Uterus (tissue), 4 donors: Measurements from ENCODE around the gene DGCR2. TPM values are rescaled to one million over a fixed set of nuclear protein-coding genes. Genes with fewer than 3 reads are reported as not detected.

Experiments used
- DNase-seq, 2 donors: peaks; one replicate each; pipeline ENCODE4 v3.0.0-alpha.2; 2019 to 2020
- H3K27ac ChIP-seq, 2 donors: fragments of 200-600 bp; sonication (generic); 1 replicate in 1 of 2; 2 replicates in 1 of 2; pipeline ENCODE4 v1.5.1; 2016 to 2018
- H3K27me3 ChIP-seq, 2 donors: fragments of 200-600 bp; sonication (generic); one replicate each; pipeline ENCODE4 v1.5.1; 2018 to 2019; ENCODE audit warnings: control low read depth in 1 of 2
- H3K36me3 ChIP-seq, 2 donors: fragments of 200-600 bp; sonication (generic); one replicate each; pipeline ENCODE4 v1.5.1; 2019; ENCODE audit warnings: control low read depth in 1 of 2
- H3K4me1 ChIP-seq, 2 donors: fragments of 200-600 bp; sonication (generic); one replicate each; pipeline ENCODE4 v1.5.1; 2018 to 2019; ENCODE audit warnings: control low read depth in 1 of 2
- H3K4me3 ChIP-seq, 2 donors: fragments of 200-600 bp; sonication (generic); 1 replicate in 1 of 2; 2 replicates in 1 of 2; pipeline ENCODE4 v1.5.1; 2018 to 2019; ENCODE audit warnings: mild to moderate bottlenecking in 1 of 2
- H3K9me3 ChIP-seq, 2 donors: fragments of 200-600 bp; sonication (generic); one replicate each; pipeline ENCODE4 v1.5.1; 2019; ENCODE audit warnings: control low read depth in 1 of 2
- POLR2A ChIP-seq, 2 donors: fragments of 450-650 bp; IDR thresholded peaks; one replicate each; pipeline ENCODE4 v1.6.1; 2016; ENCODE audit warnings: antibody characterized with exemption in 2 of 2, mild to moderate bottlenecking in 1 of 2, moderate library complexity in 1 of 2
- intact Hi-C: fragments of 100-400 bp; cut with DNase I; formaldehyde crosslinking; loops from one replicate; pipeline ENCODE4 v1.15.1; 2023; ENCODE audit warnings: low total_unique reads
- total RNA-seq, 4 donors: library from RNA; depleted of rRNA in 3 of 4; stranded (reverse); fragments of >200 nt in 3 of 4; gene quantifications; one replicate each; pipeline versions ENCODE4 v1.1.0 to v1.2.4, GENCODE V29; 2014 to 2023
- TF ChIP-seq, protein P1 (sequence below), 4 experiments: fragments of 200-600 bp in 2 of 4; fragments of 450-650 bp in 2 of 4; sonication (generic) in 2 of 4; IDR thresholded peaks; one replicate each; pipeline ENCODE4 v1.5.1; 2016 to 2019; ENCODE audit warnings: antibody characterized with exemption in 4 of 4, mild to moderate bottlenecking in 2 of 4, moderate library complexity in 1 of 4
- donor health status: DM: yes; HTN: yes; CAD: no.

Gene DGCR2
- total RNA-seq, 4 donors from 2014 or later = 18.2 to 88.9 (median 47.6) TPM

DNA sequence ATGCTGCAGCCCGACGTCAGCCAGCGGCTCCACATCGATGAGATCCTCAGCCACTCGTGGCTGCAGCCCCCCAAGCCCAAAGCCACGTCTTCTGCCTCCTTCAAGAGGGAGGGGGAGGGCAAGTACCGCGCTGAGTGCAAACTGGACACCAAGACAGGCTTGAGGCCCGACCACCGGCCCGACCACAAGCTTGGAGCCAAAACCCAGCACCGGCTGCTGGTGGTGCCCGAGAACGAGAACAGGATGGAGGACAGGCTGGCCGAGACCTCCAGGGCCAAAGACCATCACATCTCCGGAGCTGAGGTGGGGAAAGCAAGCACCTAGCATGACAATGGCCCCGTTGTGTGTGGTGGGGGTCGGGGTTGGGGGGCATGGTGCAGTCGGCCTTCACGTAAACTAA is 9.9 kb upstream of the DGCR2 start:
- Histone ChIP-seq H3K27ac (no peak overlapping the region), H3K4me1 (no peaks in the 10 kb centered on the region), H3K36me3 (no peaks in the 10 kb centered on the region), H3K9me3 (no peaks in the 10 kb centered on the region), H3K27me3 (no peaks in the 10 kb centered on the region), H3K4me3 (no peak overlapping the region)
- TF ChIP-seq, protein P1, sequence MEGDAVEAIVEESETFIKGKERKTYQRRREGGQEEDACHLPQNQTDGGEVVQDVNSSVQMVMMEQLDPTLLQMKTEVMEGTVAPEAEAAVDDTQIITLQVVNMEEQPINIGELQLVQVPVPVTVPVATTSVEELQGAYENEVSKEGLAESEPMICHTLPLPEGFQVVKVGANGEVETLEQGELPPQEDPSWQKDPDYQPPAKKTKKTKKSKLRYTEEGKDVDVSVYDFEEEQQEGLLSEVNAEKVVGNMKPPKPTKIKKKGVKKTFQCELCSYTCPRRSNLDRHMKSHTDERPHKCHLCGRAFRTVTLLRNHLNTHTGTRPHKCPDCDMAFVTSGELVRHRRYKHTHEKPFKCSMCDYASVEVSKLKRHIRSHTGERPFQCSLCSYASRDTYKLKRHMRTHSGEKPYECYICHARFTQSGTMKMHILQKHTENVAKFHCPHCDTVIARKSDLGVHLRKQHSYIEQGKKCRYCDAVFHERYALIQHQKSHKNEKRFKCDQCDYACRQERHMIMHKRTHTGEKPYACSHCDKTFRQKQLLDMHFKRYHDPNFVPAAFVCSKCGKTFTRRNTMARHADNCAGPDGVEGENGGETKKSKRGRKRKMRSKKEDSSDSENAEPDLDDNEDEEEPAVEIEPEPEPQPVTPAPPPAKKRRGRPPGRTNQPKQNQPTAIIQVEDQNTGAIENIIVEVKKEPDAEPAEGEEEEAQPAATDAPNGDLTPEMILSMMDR (IDR thresholded peaks at IDR 0.05) = no peak
- TF ChIP-seq POLR2A (IDR thresholded peaks at IDR 0.05) = no peak
- no peak for DNase-seq
- intact Hi-C loops = no loop called here

DNA sequence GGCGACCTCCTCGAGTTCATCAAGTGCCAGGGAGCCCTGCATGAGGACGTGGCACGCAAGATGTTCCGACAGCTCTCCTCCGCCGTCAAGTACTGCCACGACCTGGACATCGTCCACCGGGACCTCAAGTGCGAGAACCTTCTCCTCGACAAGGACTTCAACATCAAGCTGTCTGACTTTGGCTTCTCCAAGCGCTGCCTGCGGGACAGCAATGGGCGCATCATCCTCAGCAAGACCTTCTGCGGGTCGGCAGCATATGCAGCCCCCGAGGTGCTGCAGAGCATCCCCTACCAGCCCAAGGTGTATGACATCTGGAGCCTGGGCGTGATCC is 9.4 kb upstream of the DGCR2 start:
- H3K27me3 ChIP-seq = no peaks in the 10 kb centered on the region
- no peaks in the 10 kb centered on the region for H3K36me3 ChIP-seq
- TF ChIP-seq POLR2A (IDR thresholded peaks at IDR 0.05) = no peak
- TF ChIP-seq, protein P1 (IDR thresholded peaks at IDR 0.05) = no peak
- no peak overlapping the region for H3K27ac ChIP-seq
- intact Hi-C loops = no loop called here
- no peak for DNase-seq
- no peaks in the 10 kb centered on the region for H3K4me1 ChIP-seq
- H3K9me3 ChIP-seq = no peaks in the 10 kb centered on the region
- no peak overlapping the region for H3K4me3 ChIP-seq

DNA sequence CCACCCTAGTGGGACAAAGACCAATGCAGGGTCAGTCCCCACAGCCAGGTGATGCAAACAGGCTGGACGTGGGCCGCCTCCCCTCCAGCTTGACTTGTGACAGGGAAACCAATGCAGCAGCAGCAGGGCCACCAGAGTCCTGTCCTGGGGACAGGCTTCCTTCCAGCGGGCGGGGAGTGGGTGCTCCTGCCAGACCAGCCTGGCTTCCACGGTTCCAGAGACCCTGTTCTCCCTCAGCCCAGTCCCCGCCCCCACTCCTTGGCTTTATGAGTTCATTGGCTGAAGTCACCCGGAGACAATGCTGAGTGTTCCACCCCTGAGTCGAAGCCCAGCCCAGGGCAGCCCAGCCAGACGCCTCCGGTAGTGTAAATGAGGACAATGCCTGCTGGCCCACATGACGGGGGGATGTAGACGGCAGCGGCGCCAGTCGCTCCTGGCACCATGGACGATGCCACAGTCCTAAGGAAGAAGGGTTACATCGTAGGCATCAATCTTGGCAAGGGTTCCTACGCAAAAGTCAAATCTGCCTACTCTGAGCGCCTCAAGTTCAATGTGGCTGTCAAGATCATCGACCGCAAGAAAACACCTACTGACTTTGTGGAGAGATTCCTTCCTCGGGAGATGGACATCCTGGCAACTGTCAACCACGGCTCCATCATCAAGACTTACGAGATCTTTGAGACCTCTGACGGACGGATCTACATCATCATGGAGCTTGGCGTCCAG is 8.9 kb upstream of the DGCR2 start, which contains the start of gene TSSK2:
Gene TSSK2, plus strand, starts transcription at position 350 of the 726 bp plus-strand sequence. Its CDS starts 92 bp downstream, at position 442.
- no peak for TF ChIP-seq POLR2A (IDR thresholded peaks at IDR 0.05)
- TF ChIP-seq, protein P1 (IDR thresholded peaks at IDR 0.05) = no peak
- Histone ChIP-seq H3K27me3 (no peaks in the 10 kb centered on the region), H3K9me3 (no peaks in the 10 kb centered on the region), H3K27ac (no peak within 1 kb of the TSS), H3K4me3 (no peak within 1 kb of the TSS), H3K36me3 (no peaks in the 10 kb centered on the region), H3K4me1 (no peaks in the 10 kb centered on the region)
- DNase-seq = no peak
- intact Hi-C loops = no loop called here

DNA sequence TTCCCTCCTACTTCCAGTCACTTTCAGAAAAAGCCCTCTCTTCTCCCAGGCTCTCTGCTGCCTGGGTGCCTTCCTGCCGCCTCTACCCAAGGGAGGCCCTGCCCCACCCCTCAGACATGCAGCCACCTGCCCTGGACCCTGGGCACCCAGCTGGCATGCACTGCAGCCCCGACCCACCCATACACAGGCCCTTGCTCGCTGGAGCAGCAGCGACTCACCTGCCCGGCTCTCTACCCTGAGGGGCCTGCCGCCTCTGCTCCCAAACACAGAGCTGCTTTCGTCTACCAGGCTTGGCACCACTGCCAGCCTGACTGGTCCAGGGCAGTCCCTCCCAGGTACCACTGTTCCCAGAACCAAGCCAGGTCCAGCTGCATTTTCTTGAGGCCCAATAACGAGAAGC is 7.7 kb upstream of the DGCR2 start:
- H3K9me3 ChIP-seq = no peaks in the 10 kb centered on the region
- intact Hi-C loops = no loop called here
- H3K4me3 ChIP-seq = no peak overlapping the region
- no peak for DNase-seq
- no peak overlapping the region for H3K27ac ChIP-seq
- H3K36me3 ChIP-seq = no peaks in the 10 kb centered on the region
- no peaks in the 10 kb centered on the region for H3K4me1 ChIP-seq
- H3K27me3 ChIP-seq = no peaks in the 10 kb centered on the region
- no peak for TF ChIP-seq POLR2A (IDR thresholded peaks at IDR 0.05)
- TF ChIP-seq, protein P1 (IDR thresholded peaks at IDR 0.05) = no peak

DNA sequence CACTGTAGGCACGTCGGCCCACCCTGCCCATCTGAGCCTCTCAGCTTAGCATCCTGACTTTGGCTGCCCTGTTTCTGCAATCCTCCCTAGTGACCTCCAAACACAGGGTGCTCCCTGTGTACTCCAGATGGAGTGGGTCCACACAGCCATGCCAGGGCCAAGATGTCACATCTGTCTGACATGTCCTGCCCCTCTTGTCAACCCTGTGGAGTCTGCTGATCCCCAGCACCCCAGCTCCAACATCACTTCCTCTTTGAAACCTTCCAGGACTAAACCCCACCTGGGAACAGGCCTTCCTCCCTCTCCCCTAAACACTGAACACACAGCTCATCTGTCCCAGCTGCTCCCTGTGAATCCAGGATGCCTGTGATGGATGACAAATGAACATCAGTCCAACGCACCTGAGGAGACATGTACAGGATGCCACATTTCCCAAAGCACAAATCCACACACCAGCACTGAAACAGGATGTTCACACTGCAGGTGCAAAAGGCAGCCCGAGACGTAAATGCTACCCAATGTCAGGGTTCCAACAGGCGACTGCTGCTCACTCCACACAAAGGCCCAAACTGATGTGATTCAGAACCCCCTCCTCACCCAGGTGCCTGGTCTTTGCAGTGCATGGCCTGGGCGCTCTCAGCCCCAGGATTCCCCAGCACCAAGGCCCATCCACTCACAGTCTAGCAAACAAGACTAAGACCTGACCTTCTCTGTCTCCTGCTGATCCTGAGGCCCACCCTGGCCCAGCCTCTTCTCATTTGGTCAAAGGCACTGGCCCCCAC is 6.9 kb upstream of the DGCR2 start:
- intact Hi-C loops = no loop called here

More for the DNA sequence above, 6.9 kb upstream of the DGCR2 start:
- Histone ChIP-seq H3K27ac (no peak overlapping the region), H3K4me3 (no peak overlapping the region), H3K4me1 (no peaks in the 10 kb centered on the region), H3K9me3 (no peaks in the 10 kb centered on the region), H3K36me3 (no peaks in the 10 kb centered on the region), H3K27me3 (no peaks in the 10 kb centered on the region)
- TF ChIP-seq, protein P1 (IDR thresholded peaks at IDR 0.05) = no peak
- TF ChIP-seq POLR2A (IDR thresholded peaks at IDR 0.05) = no peak
- DNase-seq = no peak
